PC-3 (cell line): Measurements from ENCODE around the gene GBX1. TPM values are rescaled to one million over a fixed set of nuclear protein-coding genes. Genes with fewer than 3 reads are reported as not detected.

Source experiments
- ATAC-seq: fragments of 200-7000 bp; cut with Tn5 transposase; 2 replicates; pipeline ENCODE4 v1.9.1; 2020; ENCODE audit warnings: mild to moderate bottlenecking, moderate library complexity
- BruUV-seq: library from RNA; stranded (reverse); fragments of 400-500 nt; replicated peaks from 2 replicates; lab custom pipeline; 2021; lab: Mats Ljungman, UMichigan
- CTCF ChIA-PET: fragments of 300-600 bp; sonication (Branson Sonifier 250); formaldehyde crosslinking; loops from one replicate; lab custom pipeline; 2022; ENCODE audit warnings: antibody characterized with exemption; lab: Charles Lee
- POLR2A ChIA-PET: fragments of 300-600 bp; sonication (Branson Sonifier 250); formaldehyde crosslinking; loops from one replicate; lab custom pipeline; 2022; ENCODE audit warnings: antibody characterized with exemption; ENCODE audit not compliant: unreplicated experiment; lab: Charles Lee
- DNase-seq: peaks from one replicate; pipeline ENCODE4 v3.0.0-alpha.2; 2015
- H2AFZ ChIP-seq: fragments of 300-600 bp; sonication (generic); 2 replicates; pipeline ENCODE4 v1.6.0; 2016; ENCODE audit warnings: antibody characterized with exemption, low read length
- H3F3A ChIP-seq: fragments of 300-600 bp; sonication (generic); one replicate; pipeline ENCODE4 v1.6.0; 2017; ENCODE audit warnings: antibody characterized with exemption, low read length, control low read depth, mild to moderate bottlenecking; ENCODE audit not compliant: unreplicated experiment
- H3K27ac ChIP-seq: fragments of 300-600 bp; sonication (generic); 2 replicates; pipeline ENCODE4 v1.5.1; 2016; ENCODE audit warnings: mild to moderate bottlenecking, low read length
- H3K27me3 ChIP-seq: fragments of 300-600 bp; sonication (generic); 2 replicates; pipeline ENCODE4 v1.6.1; 2016; ENCODE audit warnings: low read length, mixed read lengths
- H3K36me3 ChIP-seq: fragments of 300-600 bp; sonication (generic); 2 replicates; pipeline ENCODE4 v1.6.1; 2016; ENCODE audit warnings: low read depth, mixed run types, low read length, mixed read lengths
- H3K4me1 ChIP-seq: fragments of 300-600 bp; sonication (generic); 2 replicates; pipeline ENCODE4 v1.5.1; 2016; ENCODE audit warnings: low read length; ENCODE audit not compliant: insufficient read depth
- H3K4me2 ChIP-seq: fragments of 300-600 bp; sonication (generic); 2 replicates; pipeline ENCODE4 v1.6.0; 2016; ENCODE audit warnings: low read length
- H3K4me3 ChIP-seq: fragments of 300-600 bp; sonication (generic); 2 replicates; pipeline ENCODE4 v1.5.1; 2016; ENCODE audit warnings: mild to moderate bottlenecking, low read length, mixed read lengths
- H3K79me2 ChIP-seq: fragments of 300-600 bp; sonication (generic); 2 replicates; pipeline ENCODE4 v1.6.1; 2017; ENCODE audit warnings: low read length, mixed read lengths
- H3K9ac ChIP-seq: fragments of 300-600 bp; sonication (generic); 2 replicates; pipeline ENCODE4 v1.6.0; 2016; ENCODE audit warnings: mild to moderate bottlenecking, low read length
- H3K9me2 ChIP-seq: fragments of 300-600 bp; sonication (generic); replicated peaks from 2 replicates; pipeline ENCODE4 v1.6.1; 2016; ENCODE audit warnings: mixed run types, low read length, mixed read lengths
- H3K9me3 ChIP-seq: fragments of 300-600 bp; sonication (generic); 2 replicates; pipeline ENCODE4 v1.6.1; 2016; ENCODE audit warnings: low read length, mixed read lengths
- H4K20me1 ChIP-seq: fragments of 300-600 bp; sonication (generic); 2 replicates; pipeline ENCODE4 v1.6.1; 2016; ENCODE audit warnings: low read length, mixed read lengths
- CTCF ChIP-seq: fragments of 300-600 bp; sonication (generic); conservative IDR thresholded peaks from 2 replicates; pipeline ENCODE4 v1.5.1; 2017; ENCODE audit warnings: antibody characterized with exemption, low read depth, mild to moderate bottlenecking, low read length
- EZH2 ChIP-seq: fragments of 300-600 bp; sonication (generic); IDR thresholded peaks from one replicate; pipeline ENCODE4 v1.6.1; 2017; ENCODE audit warnings: antibody characterized with exemption, mild to moderate bottlenecking, low read length; ENCODE audit not compliant: unreplicated experiment
- EZH2phosphoT487 ChIP-seq: fragments of 300-600 bp; sonication (generic); IDR thresholded peaks from 2 replicates; pipeline ENCODE4 v1.6.1; 2018; ENCODE audit warnings: mild to moderate bottlenecking, antibody characterized with exemption, low read length, borderline replicate concordance
- intact Hi-C: fragments of 100-400 bp; cut with micrococcal nuclease; formaldehyde crosslinking; loops from 2 replicates; pipeline ENCODE4 v1.9.0; 2023
- total RNA-seq: library from RNA; depleted of rRNA; stranded (reverse); fragments of >200 nt; gene quantifications from 2 replicates; pipeline ENCODE4 v1.2.3, GENCODE V29; 2014; rRNA removed

Gene GBX1
- total RNA-seq, 1 experiment from 2014 or later = not detected

GRCh38 chr7:151099486-151100211, 67.8 kb downstream of the GBX1 start:
- Histone ChIP-seq H3F3A (no peaks in the 10 kb centered on the region), H3K9me3 (no peaks in the 10 kb centered on the region), H3K9ac (no peak overlapping the region), H3K27me3 (no peaks in the 10 kb centered on the region), H4K20me1 (peaks cover 5% of the 10 kb centered on the region; the same call in 1 of the 2 replicates), H3K27ac (no peak overlapping the region), H3K36me3 (no peaks in the 10 kb centered on the region), H3K4me2 (no peak overlapping the region), H3K4me1 (no peaks in the 10 kb centered on the region), H2AFZ (no peak overlapping the region), H3K79me2 (peaks cover 88% of the 10 kb centered on the region), H3K9me2 (no peaks in the 10 kb centered on the region), H3K4me3 (no peak overlapping the region)
- intact Hi-C loops = no loop called here
- ChIA-PET POLR2A (no interaction called here), CTCF (no interaction called here)
- TF ChIP-seq CTCF (no peak), EZH2phosphoT487 (no peak), EZH2 (no peak)
- no peak for DNase-seq
- BruUV-seq = no TSS peak
- ATAC-seq = no peak

Other genes starting within 250 kb of the GBX1 start
- gene KCNH2, start 189.4 kb downstream of the GBX1 start, total RNA-seq = 0.84 and 1.6 TPM in 2 replicates
- 0.66 and 2.5 TPM in 2 replicates for gene NOS3, start 176.7 kb downstream of the GBX1 start, total RNA-seq
- 1.2 and 1.3 TPM in 2 replicates for gene ATG9B, start 143.2 kb downstream of the GBX1 start, total RNA-seq
- gene ABCB8, start 139.2 kb downstream of the GBX1 start, total RNA-seq = 58.4 and 95.7 TPM in 2 replicates
- 1.7 and 2.6 TPM in 2 replicates for gene ASIC3, start 119.2 kb downstream of the GBX1 start, total RNA-seq
- 30.6 and 40.1 TPM in 2 replicates for gene CDK5, start 109.8 kb downstream of the GBX1 start, total RNA-seq
- 267 and 284 TPM in 2 replicates for gene SLC4A2, start 108.1 kb downstream of the GBX1 start, total RNA-seq
- gene FASTK, start 86.9 kb downstream of the GBX1 start, total RNA-seq = 163 and 211 TPM in 2 replicates
- gene TMUB1, start 84.2 kb downstream of the GBX1 start, total RNA-seq = 52.1 and 71.6 TPM in 2 replicates
- 53.5 and 88.2 TPM in 2 replicates for gene AGAP3, start 81.2 kb downstream of the GBX1 start, total RNA-seq
- not detected in 2 replicates for gene ASB10, start 19.6 kb upstream of the GBX1 start, total RNA-seq
- not detected in 2 replicates for gene H2BK1, start 42.8 kb upstream of the GBX1 start, total RNA-seq
- 55.5 and 75.0 TPM in 2 replicates for gene ABCF2, start 59.5 kb upstream of the GBX1 start, total RNA-seq
- 30.1 and 36.5 TPM in 2 replicates for gene CHPF2, start 64.8 kb upstream of the GBX1 start, total RNA-seq
- gene SMARCD3, start 81.0 kb upstream of the GBX1 start, total RNA-seq = 8.6 and 9.1 TPM in 2 replicates
- gene NUB1, start 174.1 kb upstream of the GBX1 start, total RNA-seq = 40.1 and 47.0 TPM in 2 replicates
- not detected in 2 replicates for gene WDR86, start 242.3 kb upstream of the GBX1 start, total RNA-seq